ENCODE measurements around the gene DNAH11.
A peak's percentile ranks its signal among the peaks of the same experiment; 100 is the strongest.

The DNAH11 gene

DNA sequence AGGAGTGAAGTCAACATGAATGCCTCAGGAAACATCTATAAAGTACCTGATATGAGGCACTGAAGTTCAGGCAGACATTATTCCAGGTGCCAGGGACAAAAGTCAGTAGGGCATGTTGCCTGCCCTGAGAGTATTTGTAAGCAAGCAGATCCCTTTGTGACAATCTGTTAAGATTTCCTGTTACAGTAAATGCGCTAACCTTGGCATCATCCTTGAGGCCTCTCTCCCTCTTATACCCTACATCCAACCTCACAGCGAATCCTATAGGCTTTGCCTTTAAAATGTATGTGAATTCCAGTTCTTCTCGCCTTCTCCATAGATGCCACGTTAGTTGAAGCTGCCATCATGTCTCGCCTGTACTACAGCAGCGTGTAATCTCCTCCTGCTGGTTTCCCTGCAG is 165.3 kb downstream of the DNAH11 start:
- no peak for TF ChIP-seq ZFX (IDR thresholded peaks at IDR 0.05; ENCODE audit: borderline replicate concordance)
- TF ChIP-seq CTCF (IDR thresholded peaks at IDR 0.05): no peak
- no peak overlapping the region for H3K27ac ChIP-seq

DNA sequence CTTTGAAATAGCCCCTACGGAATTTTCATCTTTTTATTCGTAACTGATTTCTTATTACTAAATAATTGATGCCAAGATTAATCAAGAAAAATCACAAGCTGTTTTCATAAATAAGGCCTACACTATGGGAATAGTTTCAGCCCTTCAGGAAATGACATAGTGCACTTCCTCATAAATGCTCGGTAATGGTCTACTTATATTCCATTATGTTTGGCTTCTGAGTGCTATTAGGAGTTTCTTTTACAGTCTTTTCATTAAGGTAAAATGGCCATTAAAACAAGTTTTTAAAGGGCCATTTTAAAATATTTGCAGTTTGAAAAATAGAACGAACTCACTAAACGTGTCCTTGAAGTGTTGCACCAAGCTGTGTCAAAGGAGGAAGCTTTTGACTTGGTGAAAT is 174.5 kb downstream of the DNAH11 start:
- TF ChIP-seq CTCF (IDR thresholded peaks at IDR 0.05): no peak
- no peak for TF ChIP-seq ZFX (IDR thresholded peaks at IDR 0.05; ENCODE audit: borderline replicate concordance)
- H3K27ac ChIP-seq: no peak overlapping the region

DNA sequence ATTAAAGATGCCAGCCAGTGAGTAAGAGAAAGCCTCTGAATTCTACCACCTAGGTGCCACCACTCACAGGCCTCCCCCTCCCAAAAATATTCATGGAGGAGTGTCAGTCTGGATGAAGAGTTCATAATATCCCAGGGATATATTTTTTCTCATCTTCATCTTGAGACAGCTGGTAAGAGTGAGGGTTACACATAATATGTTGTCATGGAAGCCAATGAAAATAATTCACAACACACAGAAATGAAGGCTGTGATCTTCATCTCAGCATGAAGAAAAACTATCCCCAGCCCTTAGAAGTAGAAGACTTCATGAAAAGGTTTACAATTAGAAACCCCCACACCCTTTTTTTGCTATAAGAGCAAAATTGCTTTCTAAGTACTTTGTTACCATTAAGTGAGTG is 175.6 kb downstream of the DNAH11 start:
- TF ChIP-seq CTCF (IDR thresholded peaks at IDR 0.05): no peak
- TF ChIP-seq ZFX (IDR thresholded peaks at IDR 0.05; ENCODE audit: borderline replicate concordance): no peak
- no peak overlapping the region for H3K27ac ChIP-seq

DNA sequence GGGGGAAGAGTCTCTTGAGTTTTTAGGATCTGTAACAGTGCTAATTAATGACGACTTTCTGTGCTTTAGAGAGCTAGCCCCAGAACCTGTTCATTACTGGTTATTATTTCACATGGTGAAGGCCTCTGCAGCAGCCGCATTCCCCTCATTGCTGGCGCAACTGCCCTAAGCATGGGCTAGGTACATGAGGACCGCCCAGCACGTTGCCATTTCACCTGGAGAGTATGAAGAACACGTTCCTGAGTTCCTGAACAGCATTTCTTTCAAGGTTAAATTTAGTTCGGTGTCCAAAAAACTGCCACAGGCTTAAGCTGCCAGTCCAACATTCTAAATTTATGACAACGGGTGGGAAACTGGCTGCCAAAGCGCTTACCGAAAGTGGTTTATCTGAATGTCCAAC is 177.0 kb downstream of the DNAH11 start:
- TF ChIP-seq CTCF (IDR thresholded peaks at IDR 0.05): no peak
- no peak for TF ChIP-seq ZFX (IDR thresholded peaks at IDR 0.05; ENCODE audit: borderline replicate concordance)
- no peak overlapping the region for H3K27ac ChIP-seq

GRCh38 chr7:21722371-21722770 is 179.5 kb downstream of the DNAH11 start:
- no peak overlapping the region for H3K27ac ChIP-seq

GRCh38 chr7:21724562-21724961 is 181.7 kb downstream of the DNAH11 start:
- H3K27ac ChIP-seq: no peak overlapping the region
- TF ChIP-seq CTCF (IDR thresholded peaks at IDR 0.05) (no peak), ZFX (IDR thresholded peaks at IDR 0.05; ENCODE audit: borderline replicate concordance) (no peak)

More at GRCh38 chr7:21722371-21722770, 179.5 kb downstream of the DNAH11 start:
- TF ChIP-seq CTCF (IDR thresholded peaks at IDR 0.05) (peak; percentile 51), ZFX (IDR thresholded peaks at IDR 0.05; ENCODE audit: borderline replicate concordance) (no peak)

DNA sequence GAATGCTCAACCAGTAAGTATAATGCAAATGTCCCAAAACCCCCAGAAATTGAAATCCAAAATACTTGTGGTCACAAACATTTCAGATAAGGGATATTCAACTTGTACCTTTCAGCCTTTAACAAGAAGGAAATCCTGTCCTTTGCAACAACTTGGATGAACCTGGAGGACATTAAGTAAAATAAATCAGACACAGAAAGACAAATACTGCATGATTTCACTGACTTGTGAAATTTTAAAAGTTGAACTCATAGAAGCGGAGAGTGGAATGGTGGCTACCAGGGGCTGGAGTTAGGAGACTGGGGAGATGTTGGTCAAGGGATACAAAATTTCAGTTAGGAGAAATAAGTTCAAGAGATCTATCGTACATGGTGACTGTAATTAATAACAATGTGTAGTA is 187.6 kb downstream of the DNAH11 start:
- TF ChIP-seq CTCF (IDR thresholded peaks at IDR 0.05) (no peak), ZFX (IDR thresholded peaks at IDR 0.05; ENCODE audit: borderline replicate concordance) (no peak)
- no peak overlapping the region for H3K27ac ChIP-seq
